GM23338 (cell line): ENCODE data around the gene RBPJ. TPM values are rescaled to one million over a fixed set of nuclear protein-coding genes. Genes with fewer than 3 reads are reported as not detected.
A peak's percentile ranks its signal among the peaks of the same experiment; 100 is the strongest.

Experiments
- ATAC-seq: fragments of 200-7000 bp; cut with Tn5 transposase; 3 replicates; pipeline ENCODE4 v1.9.1; 2020
- DNase-seq: peaks from one replicate; pipeline ENCODE4 v3.0.0-alpha.2; 2015; ENCODE audit warnings: low spot score
- H2AFZ ChIP-seq: fragments of 200-600 bp; sonication (generic); 2 replicates; pipeline ENCODE4 v1.8.0; 2016; ENCODE audit warnings: antibody characterized with exemption, mild to moderate bottlenecking, moderate library complexity
- H3F3A ChIP-seq: fragments of 200-600 bp; sonication (generic); replicated peaks from 2 replicates; pipeline ENCODE4 v1.8.0; 2017; ENCODE audit warnings: antibody characterized with exemption, mixed run types, low read depth
- H3K27ac ChIP-seq: fragments of 200-600 bp; sonication (generic); 2 replicates; pipeline ENCODE4 v1.6.1; 2016; ENCODE audit warnings: low read depth
- H3K27me3 ChIP-seq: fragments of 200-600 bp; sonication (generic); 2 replicates; pipeline ENCODE4 v1.8.0; 2016; ENCODE audit warnings: mild to moderate bottlenecking, mixed run types, moderate library complexity; ENCODE audit not compliant: insufficient read depth
- H3K36me3 ChIP-seq: fragments of 200-600 bp; sonication (generic); 2 replicates; pipeline ENCODE4 v1.8.0; 2016; ENCODE audit warnings: mild to moderate bottlenecking; ENCODE audit not compliant: insufficient read depth
- H3K4me1 ChIP-seq: fragments of 200-600 bp; sonication (generic); 2 replicates; pipeline ENCODE4 v1.8.0; 2016; ENCODE audit warnings: mild to moderate bottlenecking, moderate library complexity; ENCODE audit not compliant: insufficient read depth
- H3K4me2 ChIP-seq: fragments of 200-600 bp; sonication (generic); 2 replicates; pipeline ENCODE4 v1.7.1; 2017; ENCODE audit warnings: mixed run types
- H3K4me3 ChIP-seq: fragments of 200-600 bp; sonication (generic); 2 replicates; pipeline ENCODE4 v1.6.1; 2016; ENCODE audit warnings: mixed run types
- H3K79me2 ChIP-seq: fragments of 200-600 bp; sonication (generic); replicated peaks from 2 replicates; pipeline ENCODE4 v1.8.0; 2017; ENCODE audit warnings: mild to moderate bottlenecking; ENCODE audit not compliant: insufficient read depth
- H3K9me2 ChIP-seq: fragments of 200-600 bp; sonication (generic); 2 replicates; pipeline ENCODE4 v1.8.0; 2017; ENCODE audit not compliant: insufficient read depth
- H4K20me1 ChIP-seq: fragments of 200-600 bp; sonication (generic); replicated peaks from 2 replicates; pipeline ENCODE4 v1.8.0; 2017; ENCODE audit warnings: mild to moderate bottlenecking; ENCODE audit not compliant: insufficient read depth
- H3K27ac Mint-ChIP-seq: 2 replicates; pipeline ENCODE4 v1.8.0; 2020; ENCODE audit warnings: inconsistent platforms, mild to moderate bottlenecking, moderate library complexity, mixed read lengths
- H3K27me3 Mint-ChIP-seq: 3 replicates; pipeline ENCODE4 v1.8.0; 2022; ENCODE audit warnings: low read depth, mild to moderate bottlenecking, moderate library complexity, mixed read lengths, inconsistent platforms; ENCODE audit not compliant: insufficient read depth, poor library complexity
- H3K36me3 Mint-ChIP-seq: 3 replicates; pipeline ENCODE4 v1.8.0; 2021; ENCODE audit warnings: low read depth, mild to moderate bottlenecking, inconsistent platforms, moderate library complexity, mixed read lengths
- H3K4me1 Mint-ChIP-seq: 3 replicates; pipeline ENCODE4 v1.8.0; 2020; ENCODE audit warnings: mild to moderate bottlenecking, inconsistent platforms, mixed read lengths
- H3K4me3 Mint-ChIP-seq: 3 replicates; pipeline ENCODE4 v1.8.0; 2021; ENCODE audit warnings: moderate library complexity, mild to moderate bottlenecking, inconsistent platforms, mixed read lengths
- H3K9me3 Mint-ChIP-seq: 3 replicates; pipeline ENCODE4 v1.8.0; 2020; ENCODE audit warnings: moderate library complexity, mild to moderate bottlenecking, inconsistent platforms, mixed read lengths
- CREB1 ChIP-seq: fragments of 250-450 bp; sonication (Bioruptor Pico); IDR thresholded peaks from 2 replicates; pipeline ENCODE4 v1.5.0; 2020; ENCODE audit warnings: low read depth, mild to moderate bottlenecking, moderate library complexity
- CTCF ChIP-seq, 2 experiments: fragments of 200-600 bp in 1 of 2; sonication (generic) in 1 of 2; conservative IDR thresholded peaks; 2 replicates each; pipeline versions ENCODE4 v1.5.1 to v1.6.1; 2016 to 2017; ENCODE audit warnings: antibody characterized with exemption in 2 of 2, low read depth in 2 of 2, mild to moderate bottlenecking in 2 of 2, moderate library complexity in 1 of 2
- EZH2 ChIP-seq: fragments of 200-600 bp; sonication (generic); IDR thresholded peaks from one replicate; pipeline ENCODE4 v1.8.0; 2017; ENCODE audit warnings: antibody characterized with exemption, mild to moderate bottlenecking, low read depth; ENCODE audit not compliant: unreplicated experiment
- EZH2phosphoT487 ChIP-seq: fragments of 200-600 bp; sonication (generic); IDR thresholded peaks from one replicate; pipeline ENCODE4 v1.8.1; 2018; ENCODE audit warnings: antibody characterized with exemption; ENCODE audit not compliant: unreplicated experiment
- JUNB ChIP-seq: IDR thresholded peaks from one replicate; pipeline ENCODE4 v1.6.1; 2016; ENCODE audit warnings: antibody characterized with exemption; ENCODE audit not compliant: unreplicated experiment
- REST ChIP-seq: IDR thresholded peaks from one replicate; pipeline ENCODE4 v1.6.1; 2018; ENCODE audit warnings: antibody characterized with exemption; ENCODE audit not compliant: unreplicated experiment
- STAT1 ChIP-seq: IDR thresholded peaks from one replicate; pipeline ENCODE4 v1.6.1; 2016; ENCODE audit warnings: antibody characterized with exemption; ENCODE audit not compliant: unreplicated experiment
- ZNF114 ChIP-seq: fragments of 250-450 bp; sonication (Bioruptor Pico); IDR thresholded peaks from 2 replicates; pipeline ENCODE4 v1.5.0; 2020; ENCODE audit warnings: mild to moderate bottlenecking, moderate library complexity
- ZNF331 ChIP-seq: fragments of 250-450 bp; sonication (Bioruptor Pico); IDR thresholded peaks from 2 replicates; pipeline ENCODE4 v1.5.0; 2020; ENCODE audit warnings: low read depth, mild to moderate bottlenecking, moderate library complexity
- ZNF462 ChIP-seq: fragments of 250-450 bp; sonication (Bioruptor Pico); IDR thresholded peaks from 2 replicates; pipeline ENCODE4 v1.5.0; 2020; ENCODE audit warnings: mild to moderate bottlenecking, moderate library complexity
- polyA plus RNA-seq: library from polyadenylated mRNA; unstranded; fragments of >200 nt; fragmentation: Nextera tagmentation; extraction: Ambion mirVana; gene quantifications from 2 replicates; pipeline ENCODE4 v1.2.1, GENCODE V29; 2016
- total RNA-seq: library from RNA; depleted of rRNA; stranded (reverse); fragments of >200 nt; shearing (Covaris generic); gene quantifications from 2 replicates; pipeline ENCODE4 v1.2.3, GENCODE V29; 2014
- TF ChIP-seq, protein P1 (sequence below): IDR thresholded peaks from 2 replicates; pipeline ENCODE4 v1.6.1; 2016; ENCODE audit warnings: antibody characterized with exemption

Gene RBPJ
- total and polyA plus RNA-seq, 2 experiments from 2014 or later: 212 to 457 TPM

- no peak for DNase-seq
- Mint-ChIP-seq H3K4me1 (peaks cover 36% of the 10 kb centered on the region), H3K9me3 (peaks cover 9% of the 10 kb centered on the region), H3K27ac (peak overlapping the region; percentile 90; the same call in 1 of the 2 replicates), H3K4me3 (peak overlapping the region; percentile 97), H3K27me3 (peaks cover 12% of the 10 kb centered on the region), H3K36me3 (peaks cover 8% of the 10 kb centered on the region; the same call in 2 of the 3 replicates)
- peak overlapping the region; percentile 81 for H3K4me2 ChIP-seq
- H3F3A ChIP-seq: peaks cover 13% of the 10 kb centered on the region
- peaks cover 44% of the 10 kb centered on the region for H4K20me1 ChIP-seq
- no peaks in the 10 kb centered on the region for H3K36me3 ChIP-seq
- TF ChIP-seq ZNF331 (CRISPR knock-in tag) (no peak), EZH2 (no peak), REST (no peak), EZH2phosphoT487 (no peak), JUNB (no peak), CREB1 (no peak), CTCF (conservative IDR thresholded peaks at IDR 0.05; ENCODE audit: low read depth in 2 of 2) (no peak), ZNF114 (no peak), STAT1 (no peak), ZNF462 (CRISPR knock-in tag) (no peak)
- TF ChIP-seq, protein P1, sequence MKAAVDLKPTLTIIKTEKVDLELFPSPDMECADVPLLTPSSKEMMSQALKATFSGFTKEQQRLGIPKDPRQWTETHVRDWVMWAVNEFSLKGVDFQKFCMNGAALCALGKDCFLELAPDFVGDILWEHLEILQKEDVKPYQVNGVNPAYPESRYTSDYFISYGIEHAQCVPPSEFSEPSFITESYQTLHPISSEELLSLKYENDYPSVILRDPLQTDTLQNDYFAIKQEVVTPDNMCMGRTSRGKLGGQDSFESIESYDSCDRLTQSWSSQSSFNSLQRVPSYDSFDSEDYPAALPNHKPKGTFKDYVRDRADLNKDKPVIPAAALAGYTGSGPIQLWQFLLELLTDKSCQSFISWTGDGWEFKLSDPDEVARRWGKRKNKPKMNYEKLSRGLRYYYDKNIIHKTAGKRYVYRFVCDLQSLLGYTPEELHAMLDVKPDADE: no peak
- H2AFZ ChIP-seq: no peak overlapping the region
- peaks cover 52% of the 10 kb centered on the region for H3K4me1 ChIP-seq
- peak overlapping the region; percentile 94 for H3K4me3 ChIP-seq
- H3K27ac ChIP-seq: peak overlapping the region; percentile 92
- no peaks in the 10 kb centered on the region for H3K27me3 ChIP-seq
- peaks cover 68% of the 10 kb centered on the region for H3K79me2 ChIP-seq
- H3K9me2 ChIP-seq: no peaks in the 10 kb centered on the region
- ATAC-seq: no peak
Observed at GRCh38 chr4:26322346-26322745, 1.5 kb downstream of the RBPJ start.
